Measurements from ENCODE around the gene SDK2. TPM values are rescaled to one million over a fixed set of nuclear protein-coding genes. Genes with fewer than 3 reads are reported as not detected.

The SDK2 gene
- total and polyA plus RNA-seq, 2 experiments from 2014 or later, result 0.74 to 5.1 TPM

DNA sequence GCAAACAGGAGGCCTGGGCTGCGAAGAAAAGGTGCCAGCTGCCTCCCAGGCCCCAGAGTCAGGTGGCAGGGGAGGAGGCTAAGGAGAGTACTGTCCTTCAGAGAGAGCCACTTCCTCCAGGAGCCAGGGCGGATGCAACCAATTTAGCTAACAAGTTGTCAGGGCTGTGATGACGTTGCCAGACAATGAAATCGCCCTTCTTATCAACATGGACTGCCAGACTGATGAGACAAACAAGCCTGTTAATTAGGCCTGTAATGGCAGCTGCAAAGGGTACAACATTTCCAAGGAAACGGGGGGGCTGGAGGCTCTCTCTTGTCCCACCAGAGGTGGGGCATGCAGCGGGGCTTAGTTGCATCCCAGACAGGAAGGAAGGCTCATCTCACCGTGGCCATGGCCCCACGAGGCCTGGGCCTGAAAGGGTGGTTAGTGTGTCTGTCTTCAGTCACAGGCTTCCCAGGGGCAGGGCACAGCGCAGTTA, 111.8 kb downstream of the SDK2 start:
- TF ChIP-seq NANOG (IDR thresholded peaks at IDR 0.05; ENCODE audit: borderline replicate concordance) (no peak), JUNB (IDR thresholded peaks at IDR 0.05; ENCODE audit: unreplicated experiment) (no peak), POLR2AphosphoS5 (IDR thresholded peaks at IDR 0.05; ENCODE audit: low read depth) (no peak), ZNF331 (CRISPR knock-in tag; IDR thresholded peaks at IDR 0.05; ENCODE audit: low read depth) (no peak), EZH2phosphoT487 (IDR thresholded peaks at IDR 0.05; ENCODE audit: unreplicated experiment) (no peak)
- TF ChIP-seq, protein P1, sequence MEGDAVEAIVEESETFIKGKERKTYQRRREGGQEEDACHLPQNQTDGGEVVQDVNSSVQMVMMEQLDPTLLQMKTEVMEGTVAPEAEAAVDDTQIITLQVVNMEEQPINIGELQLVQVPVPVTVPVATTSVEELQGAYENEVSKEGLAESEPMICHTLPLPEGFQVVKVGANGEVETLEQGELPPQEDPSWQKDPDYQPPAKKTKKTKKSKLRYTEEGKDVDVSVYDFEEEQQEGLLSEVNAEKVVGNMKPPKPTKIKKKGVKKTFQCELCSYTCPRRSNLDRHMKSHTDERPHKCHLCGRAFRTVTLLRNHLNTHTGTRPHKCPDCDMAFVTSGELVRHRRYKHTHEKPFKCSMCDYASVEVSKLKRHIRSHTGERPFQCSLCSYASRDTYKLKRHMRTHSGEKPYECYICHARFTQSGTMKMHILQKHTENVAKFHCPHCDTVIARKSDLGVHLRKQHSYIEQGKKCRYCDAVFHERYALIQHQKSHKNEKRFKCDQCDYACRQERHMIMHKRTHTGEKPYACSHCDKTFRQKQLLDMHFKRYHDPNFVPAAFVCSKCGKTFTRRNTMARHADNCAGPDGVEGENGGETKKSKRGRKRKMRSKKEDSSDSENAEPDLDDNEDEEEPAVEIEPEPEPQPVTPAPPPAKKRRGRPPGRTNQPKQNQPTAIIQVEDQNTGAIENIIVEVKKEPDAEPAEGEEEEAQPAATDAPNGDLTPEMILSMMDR (conservative IDR thresholded peaks at IDR 0.05; ENCODE audit: low read depth in 2 of 2), result no peak
- TF ChIP-seq, protein P2, sequence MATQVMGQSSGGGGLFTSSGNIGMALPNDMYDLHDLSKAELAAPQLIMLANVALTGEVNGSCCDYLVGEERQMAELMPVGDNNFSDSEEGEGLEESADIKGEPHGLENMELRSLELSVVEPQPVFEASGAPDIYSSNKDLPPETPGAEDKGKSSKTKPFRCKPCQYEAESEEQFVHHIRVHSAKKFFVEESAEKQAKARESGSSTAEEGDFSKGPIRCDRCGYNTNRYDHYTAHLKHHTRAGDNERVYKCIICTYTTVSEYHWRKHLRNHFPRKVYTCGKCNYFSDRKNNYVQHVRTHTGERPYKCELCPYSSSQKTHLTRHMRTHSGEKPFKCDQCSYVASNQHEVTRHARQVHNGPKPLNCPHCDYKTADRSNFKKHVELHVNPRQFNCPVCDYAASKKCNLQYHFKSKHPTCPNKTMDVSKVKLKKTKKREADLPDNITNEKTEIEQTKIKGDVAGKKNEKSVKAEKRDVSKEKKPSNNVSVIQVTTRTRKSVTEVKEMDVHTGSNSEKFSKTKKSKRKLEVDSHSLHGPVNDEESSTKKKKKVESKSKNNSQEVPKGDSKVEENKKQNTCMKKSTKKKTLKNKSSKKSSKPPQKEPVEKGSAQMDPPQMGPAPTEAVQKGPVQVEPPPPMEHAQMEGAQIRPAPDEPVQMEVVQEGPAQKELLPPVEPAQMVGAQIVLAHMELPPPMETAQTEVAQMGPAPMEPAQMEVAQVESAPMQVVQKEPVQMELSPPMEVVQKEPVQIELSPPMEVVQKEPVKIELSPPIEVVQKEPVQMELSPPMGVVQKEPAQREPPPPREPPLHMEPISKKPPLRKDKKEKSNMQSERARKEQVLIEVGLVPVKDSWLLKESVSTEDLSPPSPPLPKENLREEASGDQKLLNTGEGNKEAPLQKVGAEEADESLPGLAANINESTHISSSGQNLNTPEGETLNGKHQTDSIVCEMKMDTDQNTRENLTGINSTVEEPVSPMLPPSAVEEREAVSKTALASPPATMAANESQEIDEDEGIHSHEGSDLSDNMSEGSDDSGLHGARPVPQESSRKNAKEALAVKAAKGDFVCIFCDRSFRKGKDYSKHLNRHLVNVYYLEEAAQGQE (IDR thresholded peaks at IDR 0.05; ENCODE audit: unreplicated experiment), result no peak
- TF ChIP-seq, protein P3, sequence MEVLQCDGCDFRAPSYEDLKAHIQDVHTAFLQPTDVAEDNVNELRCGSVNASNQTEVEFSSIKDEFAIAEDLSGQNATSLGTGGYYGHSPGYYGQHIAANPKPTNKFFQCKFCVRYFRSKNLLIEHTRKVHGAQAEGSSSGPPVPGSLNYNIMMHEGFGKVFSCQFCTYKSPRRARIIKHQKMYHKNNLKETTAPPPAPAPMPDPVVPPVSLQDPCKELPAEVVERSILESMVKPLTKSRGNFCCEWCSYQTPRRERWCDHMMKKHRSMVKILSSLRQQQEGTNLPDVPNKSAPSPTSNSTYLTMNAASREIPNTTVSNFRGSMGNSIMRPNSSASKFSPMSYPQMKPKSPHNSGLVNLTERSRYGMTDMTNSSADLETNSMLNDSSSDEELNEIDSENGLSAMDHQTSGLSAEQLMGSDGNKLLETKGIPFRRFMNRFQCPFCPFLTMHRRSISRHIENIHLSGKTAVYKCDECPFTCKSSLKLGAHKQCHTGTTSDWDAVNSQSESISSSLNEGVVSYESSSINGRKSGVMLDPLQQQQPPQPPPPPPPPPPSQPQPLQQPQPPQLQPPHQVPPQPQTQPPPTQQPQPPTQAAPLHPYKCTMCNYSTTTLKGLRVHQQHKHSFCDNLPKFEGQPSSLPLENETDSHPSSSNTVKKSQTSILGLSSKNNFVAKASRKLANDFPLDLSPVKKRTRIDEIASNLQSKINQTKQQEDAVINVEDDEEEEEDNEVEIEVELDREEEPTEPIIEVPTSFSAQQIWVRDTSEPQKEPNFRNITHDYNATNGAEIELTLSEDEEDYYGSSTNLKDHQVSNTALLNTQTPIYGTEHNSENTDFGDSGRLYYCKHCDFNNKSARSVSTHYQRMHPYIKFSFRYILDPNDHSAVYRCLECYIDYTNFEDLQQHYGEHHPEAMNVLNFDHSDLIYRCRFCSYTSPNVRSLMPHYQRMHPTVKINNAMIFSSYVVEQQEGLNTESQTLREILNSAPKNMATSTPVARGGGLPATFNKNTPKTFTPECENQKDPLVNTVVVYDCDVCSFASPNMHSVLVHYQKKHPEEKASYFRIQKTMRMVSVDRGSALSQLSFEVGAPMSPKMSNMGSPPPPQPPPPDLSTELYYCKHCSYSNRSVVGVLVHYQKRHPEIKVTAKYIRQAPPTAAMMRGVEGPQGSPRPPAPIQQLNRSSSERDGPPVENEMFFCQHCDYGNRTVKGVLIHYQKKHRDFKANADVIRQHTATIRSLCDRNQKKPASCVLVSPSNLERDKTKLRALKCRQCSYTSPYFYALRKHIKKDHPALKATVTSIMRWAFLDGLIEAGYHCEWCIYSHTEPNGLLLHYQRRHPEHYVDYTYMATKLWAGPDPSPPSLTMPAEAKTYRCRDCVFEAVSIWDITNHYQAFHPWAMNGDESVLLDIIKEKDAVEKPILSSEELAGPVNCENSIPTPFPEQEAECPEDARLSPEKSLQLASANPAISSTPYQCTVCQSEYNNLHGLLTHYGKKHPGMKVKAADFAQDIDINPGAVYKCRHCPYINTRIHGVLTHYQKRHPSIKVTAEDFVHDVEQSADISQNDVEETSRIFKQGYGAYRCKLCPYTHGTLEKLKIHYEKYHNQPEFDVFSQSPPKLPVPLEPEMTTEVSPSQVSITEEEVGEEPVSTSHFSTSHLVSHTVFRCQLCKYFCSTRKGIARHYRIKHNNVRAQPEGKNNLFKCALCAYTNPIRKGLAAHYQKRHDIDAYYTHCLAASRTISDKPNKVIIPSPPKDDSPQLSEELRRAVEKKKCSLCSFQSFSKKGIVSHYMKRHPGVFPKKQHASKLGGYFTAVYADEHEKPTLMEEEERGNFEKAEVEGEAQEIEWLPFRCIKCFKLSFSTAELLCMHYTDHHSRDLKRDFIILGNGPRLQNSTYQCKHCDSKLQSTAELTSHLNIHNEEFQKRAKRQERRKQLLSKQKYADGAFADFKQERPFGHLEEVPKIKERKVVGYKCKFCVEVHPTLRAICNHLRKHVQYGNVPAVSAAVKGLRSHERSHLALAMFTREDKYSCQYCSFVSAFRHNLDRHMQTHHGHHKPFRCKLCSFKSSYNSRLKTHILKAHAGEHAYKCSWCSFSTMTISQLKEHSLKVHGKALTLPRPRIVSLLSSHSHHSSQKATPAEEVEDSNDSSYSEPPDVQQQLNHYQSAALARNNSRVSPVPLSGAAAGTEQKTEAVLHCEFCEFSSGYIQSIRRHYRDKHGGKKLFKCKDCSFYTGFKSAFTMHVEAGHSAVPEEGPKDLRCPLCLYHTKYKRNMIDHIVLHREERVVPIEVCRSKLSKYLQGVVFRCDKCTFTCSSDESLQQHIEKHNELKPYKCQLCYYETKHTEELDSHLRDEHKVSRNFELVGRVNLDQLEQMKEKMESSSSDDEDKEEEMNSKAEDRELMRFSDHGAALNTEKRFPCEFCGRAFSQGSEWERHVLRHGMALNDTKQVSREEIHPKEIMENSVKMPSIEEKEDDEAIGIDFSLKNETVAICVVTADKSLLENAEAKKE (CRISPR knock-in tag; IDR thresholded peaks at IDR 0.05), result no peak
- TF ChIP-seq, protein P4, sequence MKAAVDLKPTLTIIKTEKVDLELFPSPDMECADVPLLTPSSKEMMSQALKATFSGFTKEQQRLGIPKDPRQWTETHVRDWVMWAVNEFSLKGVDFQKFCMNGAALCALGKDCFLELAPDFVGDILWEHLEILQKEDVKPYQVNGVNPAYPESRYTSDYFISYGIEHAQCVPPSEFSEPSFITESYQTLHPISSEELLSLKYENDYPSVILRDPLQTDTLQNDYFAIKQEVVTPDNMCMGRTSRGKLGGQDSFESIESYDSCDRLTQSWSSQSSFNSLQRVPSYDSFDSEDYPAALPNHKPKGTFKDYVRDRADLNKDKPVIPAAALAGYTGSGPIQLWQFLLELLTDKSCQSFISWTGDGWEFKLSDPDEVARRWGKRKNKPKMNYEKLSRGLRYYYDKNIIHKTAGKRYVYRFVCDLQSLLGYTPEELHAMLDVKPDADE (IDR thresholded peaks at IDR 0.05), result no peak
- Mint-ChIP-seq H3K4me3 (no peak overlapping the region), H3K27me3 (ENCODE audit: insufficient read depth, low read depth, poor library complexity) (peaks cover 15% of the 10 kb centered on the region), H3K27ac (0 out of 2 replicates have a peak overlapping the region, but pooled peaks have one; percentile 53), H3K4me1 (peaks cover 24% of the 10 kb centered on the region), H3K36me3 (ENCODE audit: low read depth) (no peaks in the 10 kb centered on the region), H3K9me3 (no peaks in the 10 kb centered on the region)
- no peak overlapping the region for H2AFZ ChIP-seq
- H3K79me2 ChIP-seq (replicated peaks; ENCODE audit: insufficient read depth), result no peaks in the 10 kb centered on the region
- ATAC-seq (no peak), DNase-seq (ENCODE audit: low spot score) (no peak)
- H4K20me1 ChIP-seq (replicated peaks; ENCODE audit: insufficient read depth), result no peaks in the 10 kb centered on the region
- H3F3A ChIP-seq (replicated peaks; ENCODE audit: low read depth), result no peaks in the 10 kb centered on the region
- H3K27ac ChIP-seq (ENCODE audit: low read depth), result no peak overlapping the region
- H3K27me3 ChIP-seq (ENCODE audit: insufficient read depth), result no peaks in the 10 kb centered on the region
- no peaks in the 10 kb centered on the region for H3K9me2 ChIP-seq (ENCODE audit: insufficient read depth)
- no peak overlapping the region for H3K4me3 ChIP-seq
- H3K4me1 ChIP-seq (ENCODE audit: insufficient read depth), result peaks cover 8% of the 10 kb centered on the region; the same call in 1 of the 2 replicates
- no peak overlapping the region for H3K4me2 ChIP-seq
- no peaks in the 10 kb centered on the region for H3K36me3 ChIP-seq (ENCODE audit: insufficient read depth)
